SK-N-MC (cell line): ENCODE data around the gene HBZ.
"Not testable (repeated sequence)": the region's sequence is repeated elsewhere in the genome, so short reads cannot be mapped to it uniquely, and the experiment has no call there.

Source experiments
- DNase-seq: peaks from one replicate; pipeline ENCODE4 v3.0.0-alpha.2; 2011; ENCODE audit warnings: low read depth, low spot score
- H3K27ac ChIP-seq: fragments of 200-600 bp; sonication (generic); 2 replicates; pipeline ENCODE4 v1.5.1; 2016; ENCODE audit warnings: mixed run types
- H3K36me3 ChIP-seq: fragments of 200-600 bp; sonication (generic); 2 replicates; pipeline ENCODE4 v1.6.1; 2017; ENCODE audit warnings: antibody characterized with exemption, low read length, mixed read lengths; ENCODE audit not compliant: insufficient read depth
- H3K4me3 ChIP-seq: fragments of 200-600 bp; sonication (generic); 2 replicates; pipeline ENCODE4 v1.5.1; 2016
- H3K9ac ChIP-seq: fragments of 200-600 bp; sonication (generic); 2 replicates; pipeline ENCODE4 v1.8.0; 2017; ENCODE audit warnings: mixed run types, mixed read lengths; ENCODE audit not compliant: insufficient read length
- H3K9me3 ChIP-seq: fragments of 200-600 bp; sonication (generic); 2 replicates; pipeline ENCODE4 v1.6.1; 2017; ENCODE audit warnings: low read depth, mild to moderate bottlenecking, antibody characterized with exemption, low read length, moderate library complexity, mixed read lengths
- EZH2 ChIP-seq: fragments of 200-600 bp; sonication (generic); IDR thresholded peaks from one replicate; pipeline ENCODE4 v1.6.1; 2017; ENCODE audit warnings: antibody characterized with exemption
- FOXP2 ChIP-seq: optimal IDR thresholded peaks from 2 replicates; pipeline ENCODE3; 2011; ENCODE audit warnings: mild to moderate bottlenecking, moderate library complexity; ENCODE audit not compliant: insufficient read depth; ENCODE audit errors: extremely low read length, control extremely low read depth
- POLR2AphosphoS5 ChIP-seq: IDR thresholded peaks from 2 replicates; pipeline ENCODE4 v1.6.1; 2012; ENCODE audit warnings: mild to moderate bottlenecking, low read depth, low read length, borderline replicate concordance

Gene HBZ

GRCh38 chr16:117379-118365 is 34.8 kb upstream of the HBZ start:
- H3K9me3 ChIP-seq: no peaks in the 10 kb centered on the region
- peaks cover 6% of the 10 kb centered on the region; the same call in 1 of the 2 replicates for H3K36me3 ChIP-seq
- H3K9ac ChIP-seq: no peak overlapping the region
- no peak for DNase-seq
- H3K27ac ChIP-seq: no peak overlapping the region
- H3K4me3 ChIP-seq: no peak overlapping the region
- no peak for TF ChIP-seq EZH2
- TF ChIP-seq FOXP2: no peak
- TF ChIP-seq POLR2AphosphoS5: no peak

- no peak for DNase-seq
- peaks cover 6% of the 10 kb centered on the region; the same call in 1 of the 2 replicates for H3K36me3 ChIP-seq
Observed at GRCh38 chr16:118857-119256, 33.6 kb upstream of the HBZ start.

GRCh38 chr16:119295-119694 is 33.1 kb upstream of the HBZ start:
- Histone ChIP-seq H3K9me3 (no peaks in the 10 kb centered on the region), H3K9ac (no peak overlapping the region), H3K4me3 (no peak overlapping the region), H3K27ac (no peak overlapping the region), H3K36me3 (peaks cover 6% of the 10 kb centered on the region; the same call in 1 of the 2 replicates)
- no peak for DNase-seq
- TF ChIP-seq EZH2 (no peak), POLR2AphosphoS5 (no peak), FOXP2 (no peak)

More at GRCh38 chr16:118857-119256, 33.6 kb upstream of the HBZ start:
- H3K4me3 ChIP-seq: no peak overlapping the region
- no peaks in the 10 kb centered on the region for H3K9me3 ChIP-seq
- H3K9ac ChIP-seq: no peak overlapping the region
- no peak overlapping the region for H3K27ac ChIP-seq
- TF ChIP-seq EZH2 (no peak), POLR2AphosphoS5 (no peak), FOXP2 (no peak)

DNA sequence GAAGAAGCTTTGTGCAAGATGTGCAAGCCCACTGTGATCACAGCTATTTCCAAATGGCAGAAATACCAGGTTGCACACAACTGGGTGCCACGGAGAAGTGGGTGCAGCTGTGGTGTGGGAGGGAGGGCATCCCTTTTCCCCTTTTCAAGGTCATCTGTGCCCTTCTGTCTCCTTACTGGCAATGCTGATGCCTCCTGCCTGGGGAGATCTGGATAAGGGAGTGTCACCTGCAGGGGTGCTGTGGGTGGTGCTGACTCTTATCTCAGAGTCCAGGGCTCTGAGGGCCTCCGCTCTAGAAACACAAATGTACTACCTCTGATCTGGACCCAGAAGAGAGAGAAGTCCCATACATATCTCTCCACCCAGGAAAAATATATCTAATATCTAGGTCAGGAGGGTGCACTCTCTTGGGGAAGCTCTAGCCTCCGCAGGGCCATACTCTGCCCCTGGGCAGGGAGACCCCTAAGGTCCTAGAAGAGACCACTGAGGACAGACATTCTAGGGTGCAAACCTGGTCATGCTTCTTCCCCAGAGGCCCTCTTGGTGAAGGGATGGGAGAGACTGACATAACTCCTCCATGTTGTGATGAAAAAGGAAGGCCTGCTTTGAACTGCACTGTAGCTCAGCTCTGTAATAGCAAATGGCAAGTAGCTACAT is 32.5 kb upstream of the HBZ start:
- H3K4me3 ChIP-seq: no peak overlapping the region
- DNase-seq: no peak
- H3K9me3 ChIP-seq: no peaks in the 10 kb centered on the region
- peaks cover 6% of the 10 kb centered on the region; the same call in 1 of the 2 replicates for H3K36me3 ChIP-seq
- no peak overlapping the region for H3K27ac ChIP-seq
- TF ChIP-seq EZH2 (no peak), FOXP2 (no peak)
- no peak overlapping the region for H3K9ac ChIP-seq

DNA sequence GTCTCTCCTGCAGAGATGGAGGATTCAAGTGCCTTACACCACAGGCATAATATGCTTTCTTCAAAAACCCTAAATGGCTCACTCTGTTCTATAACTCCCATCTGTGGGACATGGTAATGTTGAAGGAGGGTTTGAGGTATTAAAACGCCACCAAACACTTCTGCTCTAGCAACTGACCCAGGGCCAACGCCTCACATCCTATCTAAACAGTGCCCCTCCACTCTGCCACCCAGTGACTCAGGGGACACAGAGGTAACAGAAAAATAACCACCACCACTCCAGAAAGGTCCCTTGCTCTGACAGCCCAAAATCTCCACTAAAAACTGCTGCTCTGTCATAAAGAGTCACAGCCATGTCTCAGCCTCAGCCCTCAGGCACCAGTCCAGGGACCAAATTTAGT is 31.7 kb upstream of the HBZ start:
- no peaks in the 10 kb centered on the region for H3K9me3 ChIP-seq
- peaks cover 6% of the 10 kb centered on the region; the same call in 1 of the 2 replicates for H3K36me3 ChIP-seq
- TF ChIP-seq FOXP2: no peak
- TF ChIP-seq POLR2AphosphoS5: no peak
- no peak for TF ChIP-seq EZH2
- no peak overlapping the region for H3K27ac ChIP-seq
- no peak overlapping the region for H3K9ac ChIP-seq
- H3K4me3 ChIP-seq: no peak overlapping the region
- no peak for DNase-seq

- no peak overlapping the region for H3K27ac ChIP-seq
- H3K9me3 ChIP-seq: no peaks in the 10 kb centered on the region
- H3K4me3 ChIP-seq: no peak overlapping the region
- TF ChIP-seq EZH2 (no peak), POLR2AphosphoS5 (no peak), FOXP2 (no peak)
- DNase-seq: no peak
- H3K9ac ChIP-seq: no peak overlapping the region
- peaks cover under 1% of the 10 kb centered on the region; the same call in 1 of the 2 replicates for H3K36me3 ChIP-seq
Observed at GRCh38 chr16:122361-122760, 30.1 kb upstream of the HBZ start.

- not testable (repeated sequence) for H3K9ac ChIP-seq, DNase-seq, H3K27ac ChIP-seq, H3K4me3 ChIP-seq, H3K36me3 ChIP-seq, H3K9me3 ChIP-seq
Observed at GRCh38 chr16:123558-124350, 28.7 kb upstream of the HBZ start.

- Histone ChIP-seq H3K9ac (no peak overlapping the region), H3K27ac (no peak overlapping the region), H3K9me3 (no peaks in the 10 kb centered on the region), H3K4me3 (no peak overlapping the region), H3K36me3 (no peaks in the 10 kb centered on the region)
- DNase-seq: no peak
- TF ChIP-seq EZH2: no peak
- no peak for TF ChIP-seq FOXP2
- no peak for TF ChIP-seq POLR2AphosphoS5
Observed at GRCh38 chr16:125011-125410, 27.4 kb upstream of the HBZ start.
